HEK293 (cell line): ENCODE data around the gene PKNOX2.

Source experiments
- CTCF ChIP-seq: fragments of 450-650 bp; formaldehyde crosslinking; IDR thresholded peaks from 2 replicates; pipeline ENCODE4 v1.5.1; 2016; ENCODE audit warnings: missing biosample characterization, missing genetic modification characterization
- ZBTB1 ChIP-seq: fragments of 450-650 bp; formaldehyde crosslinking; IDR thresholded peaks from 2 replicates; pipeline ENCODE4 v1.5.1; 2016; ENCODE audit warnings: missing biosample characterization, missing genetic modification characterization
- ZNF362 ChIP-seq: fragments of 450-650 bp; formaldehyde crosslinking; IDR thresholded peaks from 2 replicates; pipeline ENCODE4 v1.5.1; 2016; ENCODE audit warnings: missing biosample characterization, missing genetic modification characterization

GRCh38 chr11:125226031-125226430 is 61.5 kb downstream of the PKNOX2 start:
- TF ChIP-seq ZBTB1, result no peak
- no peak for TF ChIP-seq CTCF (tag by site-specific recombination)
- no peak for TF ChIP-seq ZNF362
